ENCODE results near the gene IL11.

DNA sequence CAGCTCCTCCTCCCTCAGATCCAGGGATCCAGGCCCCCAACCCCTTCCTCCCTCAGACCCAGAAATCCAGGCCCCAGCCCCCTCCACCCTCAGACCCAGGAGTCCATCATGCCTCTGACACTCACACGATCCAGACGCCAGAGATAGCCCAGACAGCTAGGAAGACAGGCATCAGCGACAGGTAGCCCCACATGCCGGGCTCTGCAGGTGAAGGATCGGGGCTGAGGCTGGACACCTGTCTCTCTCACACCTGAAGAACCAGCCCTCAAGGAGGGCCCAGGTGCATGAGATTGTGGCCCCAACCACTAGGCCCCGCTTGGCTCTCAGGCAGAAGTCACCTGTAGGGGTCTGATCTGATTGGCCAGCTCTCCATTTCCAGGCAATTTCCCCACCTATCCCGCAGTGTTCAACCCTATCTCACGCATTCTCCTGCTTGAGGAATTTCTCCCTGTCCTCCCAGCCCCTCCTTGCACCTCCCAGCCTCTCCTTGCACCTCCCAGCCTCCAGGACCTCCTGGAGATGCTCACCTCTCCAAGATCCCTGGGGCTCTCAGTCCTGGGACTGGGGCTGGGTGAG lies 49.3 kb downstream of the IL11 start:
- TF ChIP-seq POLR2AphosphoS5 (IDR thresholded peaks at IDR 0.05; ENCODE audit: low read depth, low read length), result no peak
- TF ChIP-seq, protein P1, sequence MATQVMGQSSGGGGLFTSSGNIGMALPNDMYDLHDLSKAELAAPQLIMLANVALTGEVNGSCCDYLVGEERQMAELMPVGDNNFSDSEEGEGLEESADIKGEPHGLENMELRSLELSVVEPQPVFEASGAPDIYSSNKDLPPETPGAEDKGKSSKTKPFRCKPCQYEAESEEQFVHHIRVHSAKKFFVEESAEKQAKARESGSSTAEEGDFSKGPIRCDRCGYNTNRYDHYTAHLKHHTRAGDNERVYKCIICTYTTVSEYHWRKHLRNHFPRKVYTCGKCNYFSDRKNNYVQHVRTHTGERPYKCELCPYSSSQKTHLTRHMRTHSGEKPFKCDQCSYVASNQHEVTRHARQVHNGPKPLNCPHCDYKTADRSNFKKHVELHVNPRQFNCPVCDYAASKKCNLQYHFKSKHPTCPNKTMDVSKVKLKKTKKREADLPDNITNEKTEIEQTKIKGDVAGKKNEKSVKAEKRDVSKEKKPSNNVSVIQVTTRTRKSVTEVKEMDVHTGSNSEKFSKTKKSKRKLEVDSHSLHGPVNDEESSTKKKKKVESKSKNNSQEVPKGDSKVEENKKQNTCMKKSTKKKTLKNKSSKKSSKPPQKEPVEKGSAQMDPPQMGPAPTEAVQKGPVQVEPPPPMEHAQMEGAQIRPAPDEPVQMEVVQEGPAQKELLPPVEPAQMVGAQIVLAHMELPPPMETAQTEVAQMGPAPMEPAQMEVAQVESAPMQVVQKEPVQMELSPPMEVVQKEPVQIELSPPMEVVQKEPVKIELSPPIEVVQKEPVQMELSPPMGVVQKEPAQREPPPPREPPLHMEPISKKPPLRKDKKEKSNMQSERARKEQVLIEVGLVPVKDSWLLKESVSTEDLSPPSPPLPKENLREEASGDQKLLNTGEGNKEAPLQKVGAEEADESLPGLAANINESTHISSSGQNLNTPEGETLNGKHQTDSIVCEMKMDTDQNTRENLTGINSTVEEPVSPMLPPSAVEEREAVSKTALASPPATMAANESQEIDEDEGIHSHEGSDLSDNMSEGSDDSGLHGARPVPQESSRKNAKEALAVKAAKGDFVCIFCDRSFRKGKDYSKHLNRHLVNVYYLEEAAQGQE (IDR thresholded peaks at IDR 0.05; ENCODE audit: insufficient read depth in 1 of 2, low read depth in 2 of 2, low read length in 2 of 2), result no peak
- no peak for TF ChIP-seq TAF1 (IDR thresholded peaks at IDR 0.05; ENCODE audit: borderline replicate concordance, insufficient read depth, low read length)
- no peak for TF ChIP-seq FOXP2 (optimal IDR thresholded peaks at IDR 0.05; ENCODE audit: borderline replicate concordance, extremely low read depth, extremely low read length, insufficient read depth)
